Ishikawa (cell line): ENCODE data around the gene HK1.

Experiments
- CEBPB ChIP-seq: IDR thresholded peaks from 2 replicates; pipeline ENCODE4 v1.6.1; 2012
- CREB1 ChIP-seq: IDR thresholded peaks from 2 replicates; pipeline ENCODE4 v1.6.1; 2012; ENCODE audit warnings: low read depth
- EGR1 ChIP-seq: IDR thresholded peaks from 2 replicates; pipeline ENCODE4 v1.6.1; 2012
- EP300 ChIP-seq: IDR thresholded peaks from 2 replicates; pipeline ENCODE4 v1.6.1; 2012; ENCODE audit warnings: borderline replicate concordance
- NFIC ChIP-seq: IDR thresholded peaks from 2 replicates; pipeline ENCODE4 v1.6.1; 2012
- TAF1 ChIP-seq: IDR thresholded peaks from 2 replicates; pipeline ENCODE4 v1.6.1; 2012; ENCODE audit warnings: low read depth, mild to moderate bottlenecking
- TCF12 ChIP-seq: IDR thresholded peaks from 2 replicates; pipeline ENCODE4 v1.6.1; 2012; ENCODE audit warnings: low read depth
- TEAD4 ChIP-seq: IDR thresholded peaks from 2 replicates; pipeline ENCODE4 v1.6.1; 2012
- YY1 ChIP-seq: IDR thresholded peaks from 2 replicates; pipeline ENCODE4 v1.6.1; 2012; ENCODE audit warnings: low read depth
- ZBTB7A ChIP-seq: IDR thresholded peaks from 2 replicates; pipeline ENCODE4 v1.6.1; 2012; ENCODE audit warnings: low read depth
- TF ChIP-seq, protein P1 (sequence below): IDR thresholded peaks from 2 replicates; pipeline ENCODE4 v1.6.1; 2012
- TF ChIP-seq, protein P2 (sequence below): IDR thresholded peaks from 2 replicates; pipeline ENCODE4 v1.6.1; 2012; ENCODE audit warnings: low read depth, mild to moderate bottlenecking

DNA sequence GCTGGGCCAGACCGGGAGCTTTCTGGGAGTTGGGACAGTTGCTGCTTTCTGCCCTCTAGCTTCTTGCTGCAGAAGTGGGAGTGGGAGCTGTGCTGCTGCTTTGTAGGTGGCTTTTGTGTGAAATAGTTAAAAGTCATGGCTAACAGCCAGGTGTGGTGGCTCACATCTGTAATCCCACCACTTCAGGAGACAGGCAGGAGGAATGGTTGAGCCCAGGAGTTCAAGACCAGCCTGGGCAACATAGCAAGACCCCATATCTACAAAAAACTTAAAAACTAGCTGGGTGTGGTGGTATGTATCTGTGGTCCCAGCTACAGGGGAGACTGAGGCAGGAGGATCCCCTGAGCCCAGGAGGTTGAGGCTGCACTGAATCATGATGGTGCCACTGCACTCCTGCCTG lies 124.8 kb downstream of the HK1 start:
- TF ChIP-seq EGR1 (no peak), NFIC (no peak), TCF12 (no peak), ZBTB7A (no peak), TAF1 (no peak), EP300 (no peak), CREB1 (no peak), CEBPB (no peak), TEAD4 (no peak), YY1 (no peak)
- TF ChIP-seq, protein P1, sequence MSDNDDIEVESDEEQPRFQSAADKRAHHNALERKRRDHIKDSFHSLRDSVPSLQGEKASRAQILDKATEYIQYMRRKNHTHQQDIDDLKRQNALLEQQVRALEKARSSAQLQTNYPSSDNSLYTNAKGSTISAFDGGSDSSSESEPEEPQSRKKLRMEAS: no peak
- TF ChIP-seq, protein P2, sequence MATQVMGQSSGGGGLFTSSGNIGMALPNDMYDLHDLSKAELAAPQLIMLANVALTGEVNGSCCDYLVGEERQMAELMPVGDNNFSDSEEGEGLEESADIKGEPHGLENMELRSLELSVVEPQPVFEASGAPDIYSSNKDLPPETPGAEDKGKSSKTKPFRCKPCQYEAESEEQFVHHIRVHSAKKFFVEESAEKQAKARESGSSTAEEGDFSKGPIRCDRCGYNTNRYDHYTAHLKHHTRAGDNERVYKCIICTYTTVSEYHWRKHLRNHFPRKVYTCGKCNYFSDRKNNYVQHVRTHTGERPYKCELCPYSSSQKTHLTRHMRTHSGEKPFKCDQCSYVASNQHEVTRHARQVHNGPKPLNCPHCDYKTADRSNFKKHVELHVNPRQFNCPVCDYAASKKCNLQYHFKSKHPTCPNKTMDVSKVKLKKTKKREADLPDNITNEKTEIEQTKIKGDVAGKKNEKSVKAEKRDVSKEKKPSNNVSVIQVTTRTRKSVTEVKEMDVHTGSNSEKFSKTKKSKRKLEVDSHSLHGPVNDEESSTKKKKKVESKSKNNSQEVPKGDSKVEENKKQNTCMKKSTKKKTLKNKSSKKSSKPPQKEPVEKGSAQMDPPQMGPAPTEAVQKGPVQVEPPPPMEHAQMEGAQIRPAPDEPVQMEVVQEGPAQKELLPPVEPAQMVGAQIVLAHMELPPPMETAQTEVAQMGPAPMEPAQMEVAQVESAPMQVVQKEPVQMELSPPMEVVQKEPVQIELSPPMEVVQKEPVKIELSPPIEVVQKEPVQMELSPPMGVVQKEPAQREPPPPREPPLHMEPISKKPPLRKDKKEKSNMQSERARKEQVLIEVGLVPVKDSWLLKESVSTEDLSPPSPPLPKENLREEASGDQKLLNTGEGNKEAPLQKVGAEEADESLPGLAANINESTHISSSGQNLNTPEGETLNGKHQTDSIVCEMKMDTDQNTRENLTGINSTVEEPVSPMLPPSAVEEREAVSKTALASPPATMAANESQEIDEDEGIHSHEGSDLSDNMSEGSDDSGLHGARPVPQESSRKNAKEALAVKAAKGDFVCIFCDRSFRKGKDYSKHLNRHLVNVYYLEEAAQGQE: no peak
